GM18511 (cell line): Measurements from ENCODE around the gene FMNL1.
A peak's percentile ranks its signal among the peaks of the same experiment; 100 is the strongest.
"Not testable (repeated sequence)": the region's sequence is repeated elsewhere in the genome, so short reads cannot be mapped to it uniquely, and the experiment has no call there.

Source experiments
- ATAC-seq: cut with Tn5 transposase; IDR thresholded peaks from one replicate; pipeline ENCODE4 v1.9.1; 2021; ENCODE audit warnings: mild to moderate bottlenecking, moderate library complexity; ENCODE audit not compliant: unreplicated experiment

The FMNL1 gene

DNA sequence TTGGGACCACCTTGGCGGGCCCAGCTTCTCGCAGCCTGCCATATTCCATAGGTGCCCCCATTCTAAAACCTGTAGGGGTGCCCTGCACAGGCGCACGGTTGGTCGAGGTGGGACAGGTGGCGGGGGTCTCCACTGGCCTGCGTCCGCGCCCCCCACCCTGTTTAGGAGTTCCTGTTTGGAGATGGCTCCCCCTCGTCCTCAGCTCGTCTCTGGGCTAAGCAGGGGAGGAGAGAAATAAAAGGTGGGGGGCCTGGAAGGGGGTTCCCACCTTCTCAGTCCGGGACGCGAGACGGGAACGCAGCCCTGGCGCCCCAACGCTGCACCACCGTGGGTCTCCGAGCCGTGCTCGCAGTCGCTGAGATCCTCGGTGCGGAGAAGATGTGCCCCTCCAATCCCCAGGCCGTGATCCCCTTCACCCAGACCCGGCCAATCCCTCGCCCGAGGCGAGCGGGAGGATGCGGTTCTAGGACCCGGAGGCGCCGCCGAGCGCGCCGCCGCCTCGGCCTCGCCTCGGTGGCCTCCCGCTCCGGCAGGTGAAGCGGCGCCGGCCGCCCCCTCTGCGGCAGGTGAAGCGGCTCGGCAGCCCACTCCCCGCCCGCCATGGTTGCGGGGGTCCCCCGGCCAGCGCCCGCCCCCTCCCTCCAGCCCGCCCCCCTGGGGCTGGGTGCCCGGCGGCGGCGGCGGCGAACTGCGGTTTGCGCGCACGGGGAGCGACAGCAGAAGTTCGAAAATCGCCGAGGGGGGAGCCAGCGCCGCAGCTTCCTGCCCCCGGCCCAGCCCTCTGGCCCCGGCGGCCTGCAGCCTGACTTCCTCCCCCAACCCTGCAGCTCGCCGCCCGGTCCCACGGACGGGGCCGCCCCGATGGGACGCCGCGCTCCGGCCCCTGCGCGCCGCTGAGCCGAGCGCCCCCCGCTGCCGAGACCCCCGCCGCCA lies at the start of gene FMNL1:
Gene FMNL1 (plus strand): TSS at position 805 of the 933 bp plus-strand sequence. CDS start 240 bp downstream, outside the sequence.
- no peak for ATAC-seq

DNA sequence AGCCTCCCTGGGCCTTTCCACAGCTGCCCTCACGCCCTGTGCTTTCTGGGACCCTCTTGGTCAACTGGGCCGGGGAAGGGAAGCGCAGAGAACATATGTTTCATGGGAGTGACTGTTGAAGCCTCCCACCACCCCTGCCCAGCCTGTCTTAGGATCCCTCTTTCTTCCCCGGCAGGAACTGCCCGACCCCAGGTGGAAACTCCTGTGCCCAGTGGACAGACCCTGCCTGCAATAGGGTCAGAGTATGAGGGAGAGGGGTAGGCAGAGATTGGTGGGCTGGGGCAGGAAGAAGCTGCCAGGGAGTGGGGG lies 49.5 kb upstream of the FMNL1 start:
- no peak for ATAC-seq

DNA sequence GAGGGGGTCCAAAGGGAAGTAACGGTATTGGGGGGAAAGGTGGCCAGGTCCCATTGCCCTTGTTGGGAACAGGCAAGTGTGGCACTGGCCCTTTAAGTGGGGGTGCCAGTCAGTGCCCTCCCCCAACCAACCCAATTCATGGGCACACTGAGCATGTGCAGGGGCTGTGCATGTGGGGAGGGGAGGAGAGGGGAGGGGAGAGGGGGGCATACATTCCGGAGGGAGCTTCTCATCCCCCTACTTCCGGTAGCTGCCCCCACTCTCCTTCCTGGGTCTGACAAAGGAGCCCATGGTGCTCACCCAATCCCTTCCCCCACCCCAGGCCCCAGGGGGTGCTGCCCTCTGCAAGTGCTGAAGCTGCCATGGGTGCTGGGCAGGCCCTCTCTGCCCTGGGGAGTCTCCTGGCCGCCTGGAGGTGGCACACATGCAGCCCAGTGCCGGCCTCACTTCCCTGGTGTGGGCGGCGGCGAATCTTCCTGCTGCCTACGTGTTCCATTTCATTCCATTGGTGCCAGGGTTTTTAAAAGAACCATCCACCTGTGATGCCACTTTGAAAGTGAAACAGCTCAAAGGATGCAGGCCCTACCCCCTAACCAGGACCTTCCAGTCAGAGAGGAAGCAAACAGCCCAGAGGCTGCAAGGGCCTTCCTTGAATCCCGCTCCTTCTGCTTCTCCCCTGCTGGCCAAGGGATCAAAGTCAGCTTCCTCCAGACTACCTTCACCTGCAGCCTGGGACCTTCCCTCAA lies 49.0 kb upstream of the FMNL1 start:
- ATAC-seq, result no peak

DNA sequence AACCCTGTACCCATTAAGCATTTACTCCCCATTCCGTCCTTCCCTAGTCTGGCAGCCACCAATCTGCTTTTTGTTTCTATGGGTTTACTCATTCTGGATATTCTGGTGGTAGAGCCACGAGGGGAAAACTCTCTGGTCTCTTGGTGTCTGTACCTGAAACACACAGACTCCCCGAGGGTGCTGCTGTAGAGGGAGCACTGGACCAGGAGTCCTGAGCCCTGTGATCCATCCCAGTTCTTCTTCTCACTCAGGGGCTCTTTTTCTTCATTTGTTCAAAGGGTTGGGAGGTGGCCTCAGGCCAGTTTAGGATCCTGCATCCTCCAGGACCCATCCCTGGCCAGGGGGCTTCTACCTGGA lies 45.9 kb upstream of the FMNL1 start:
- no peak for ATAC-seq

DNA sequence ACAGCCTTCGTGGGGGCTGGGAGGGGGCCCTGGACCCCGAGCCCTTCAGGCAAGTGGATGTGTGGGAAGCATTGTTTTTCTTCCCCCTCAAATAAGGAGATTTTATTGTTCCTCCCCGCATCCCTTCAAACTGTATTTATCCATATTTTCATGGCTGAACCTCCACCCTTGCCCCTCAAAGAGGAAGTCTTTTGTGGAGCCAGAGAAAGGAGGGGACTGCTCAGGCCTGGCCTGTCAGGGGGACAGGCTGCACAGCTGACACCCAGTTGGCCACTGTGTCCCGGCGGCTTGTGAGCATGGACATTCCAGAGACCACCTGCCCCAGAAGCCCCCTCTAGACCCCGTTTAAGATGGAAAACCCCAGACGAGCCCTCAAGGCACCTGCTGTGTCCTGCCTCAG lies 44.1 kb upstream of the FMNL1 start:
- ATAC-seq, result no peak

- no peak for ATAC-seq
Observed at GRCh38 chr17:45184144-45184543, 37.5 kb upstream of the FMNL1 start.

DNA sequence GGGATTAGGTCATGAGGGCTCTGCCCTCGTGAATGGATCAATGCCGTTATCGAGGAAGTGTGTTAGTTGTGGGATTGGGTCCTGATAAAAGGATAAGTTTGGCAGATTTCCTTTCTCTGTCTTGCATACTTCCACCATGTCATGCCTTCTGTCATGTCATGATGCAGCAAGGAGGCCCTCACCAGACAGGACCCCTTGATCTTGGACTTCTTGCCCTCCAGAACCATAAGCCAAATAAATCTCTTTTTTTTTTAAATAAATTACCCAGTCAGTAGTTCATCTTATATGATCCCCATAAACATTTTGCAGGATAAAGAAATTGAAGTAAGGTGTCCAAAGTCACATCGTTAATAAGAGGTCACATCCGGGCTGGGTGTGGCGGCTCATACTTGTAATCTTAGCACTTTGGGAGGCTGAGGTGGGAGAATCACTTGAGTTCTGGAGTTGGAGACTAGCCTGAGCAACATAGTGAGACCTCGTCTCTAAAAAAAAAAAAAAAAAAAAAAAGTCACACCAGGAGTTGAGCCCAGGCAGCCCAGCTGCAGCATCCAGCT lies 34.8 kb upstream of the FMNL1 start:
- ATAC-seq, result no peak

DNA sequence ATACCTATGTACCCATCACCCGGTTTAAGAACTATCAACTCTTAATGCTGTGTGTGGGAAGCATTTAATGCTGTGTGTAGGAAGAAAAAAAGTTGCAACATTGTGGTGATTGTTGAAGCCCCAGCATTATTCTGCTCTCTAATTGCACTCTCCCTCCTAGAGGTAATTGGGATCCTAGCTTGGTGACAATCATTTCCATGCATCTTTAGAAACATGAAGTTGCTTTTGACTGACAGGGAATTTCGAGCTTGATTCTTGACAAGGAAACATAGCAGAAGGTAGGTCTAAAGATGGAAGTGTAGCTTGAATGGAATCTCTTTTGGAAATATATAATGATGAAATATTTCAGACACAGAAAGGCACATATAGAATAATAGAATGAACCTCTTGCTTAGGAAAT lies 32.7 kb upstream of the FMNL1 start:
- ATAC-seq, result no peak

DNA sequence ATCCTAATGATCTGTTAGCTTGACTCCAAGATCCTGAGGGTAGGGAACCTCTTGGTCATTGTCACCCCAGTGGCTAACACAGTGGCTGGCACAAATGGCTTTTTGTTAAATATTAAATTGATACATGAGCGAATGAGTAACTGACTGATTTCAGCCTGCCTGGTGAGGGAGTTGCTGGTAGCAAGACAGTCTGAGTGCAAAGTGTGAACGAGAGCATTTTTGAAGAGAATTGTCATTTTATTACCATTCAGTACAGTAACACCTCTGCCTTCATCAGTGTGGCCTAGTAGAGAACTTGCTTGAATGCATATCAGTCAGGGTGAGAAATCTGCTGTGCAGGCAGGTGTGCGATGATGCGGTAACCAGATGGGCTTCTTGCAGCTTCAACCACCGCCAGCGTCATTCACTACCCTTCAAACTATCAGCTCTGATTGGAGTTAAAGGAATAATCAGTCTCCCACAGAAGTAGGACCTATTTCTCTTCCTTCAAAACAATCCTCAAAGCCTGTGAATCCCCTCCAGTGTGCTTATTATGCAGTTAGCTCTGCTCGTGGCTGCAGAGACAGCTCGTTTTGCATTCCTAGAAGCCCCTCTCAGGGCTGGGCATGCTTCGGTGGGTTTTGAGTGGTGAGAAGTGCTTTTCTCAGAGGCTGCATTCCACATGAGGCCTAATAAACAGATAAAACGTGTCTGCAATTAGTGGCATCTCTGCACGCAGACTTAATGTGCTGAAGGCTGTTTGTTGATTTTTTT lies 31.0 kb upstream of the FMNL1 start:
- ATAC-seq, result no peak

DNA sequence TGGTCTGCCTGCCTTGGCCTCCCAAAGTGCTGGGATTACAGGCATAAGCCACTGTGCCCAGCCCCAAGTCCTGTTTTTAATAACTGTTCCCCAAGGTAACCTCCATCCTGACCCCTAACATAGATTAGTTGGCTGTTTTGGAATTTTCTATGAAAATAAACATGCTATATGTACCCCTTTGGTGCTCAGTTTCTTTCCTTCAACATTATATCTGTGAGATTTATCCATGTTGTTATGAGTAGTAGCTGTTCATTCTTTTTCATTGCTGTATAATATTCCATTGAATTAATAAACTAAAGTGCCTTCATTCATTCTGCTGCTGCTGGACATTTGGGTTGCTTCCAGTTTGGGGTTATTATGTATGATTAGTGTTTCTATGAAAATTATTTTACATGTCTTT lies 26.3 kb upstream of the FMNL1 start:
- no peak for ATAC-seq

DNA sequence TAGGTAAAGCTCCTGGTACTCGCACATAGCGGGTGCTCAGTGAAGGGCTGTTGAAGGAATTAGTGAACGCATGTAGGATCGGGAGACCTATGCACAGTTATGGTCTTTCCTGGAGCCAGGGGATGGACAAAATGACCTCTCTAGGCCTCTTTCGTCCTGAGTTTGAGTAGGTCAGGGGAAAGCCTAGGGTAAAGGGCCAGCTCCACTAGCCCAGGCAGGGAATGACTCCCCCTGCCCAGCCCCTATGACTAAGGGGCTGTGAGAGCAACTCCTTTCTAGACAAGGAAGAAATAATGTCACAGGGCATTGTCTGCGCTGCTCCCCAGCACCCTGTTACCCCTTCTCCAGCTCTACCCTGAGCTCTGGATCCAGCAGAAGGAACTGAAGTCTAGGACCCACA lies 24.6 kb upstream of the FMNL1 start:
- no peak for ATAC-seq

DNA sequence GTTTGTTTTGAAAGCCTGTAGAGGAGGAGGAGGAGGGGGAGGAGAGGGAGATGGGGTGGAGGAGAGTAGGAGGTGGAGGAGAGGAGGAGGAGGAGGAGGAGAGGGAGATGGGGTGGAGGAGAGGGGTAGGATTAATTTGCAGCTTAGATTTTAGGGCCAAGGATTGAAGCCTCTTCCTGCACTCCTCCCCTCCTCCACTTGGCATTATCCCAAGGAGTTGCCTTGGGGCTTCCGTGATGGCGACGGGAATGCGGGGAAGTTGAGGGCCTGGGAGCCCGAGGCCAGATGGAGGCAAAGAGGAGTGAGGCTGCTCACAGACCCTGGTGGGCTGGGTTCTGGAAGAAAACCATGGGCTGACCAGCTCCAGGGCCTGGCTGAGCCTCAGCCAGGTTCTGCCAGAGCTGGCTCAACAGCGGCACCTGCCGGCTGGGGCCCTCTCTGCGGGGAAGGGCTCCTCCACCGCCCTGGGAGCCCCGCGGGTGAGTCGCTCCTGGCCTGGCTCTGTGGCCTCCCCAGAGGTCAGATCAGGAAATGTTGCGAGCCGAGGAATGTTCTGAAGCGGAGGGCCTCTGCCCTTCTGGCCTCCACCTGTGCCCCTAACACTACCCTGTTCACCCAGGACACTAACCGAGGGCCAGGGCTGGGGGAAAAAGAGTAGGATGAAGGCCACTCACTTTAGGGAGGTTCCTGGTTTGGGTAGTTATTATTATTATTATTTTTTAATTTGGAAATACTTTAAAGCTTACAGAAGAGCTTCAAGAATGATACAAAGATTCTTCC lies 23.9 kb upstream of the FMNL1 start:
- peak; percentile 80 for ATAC-seq

DNA sequence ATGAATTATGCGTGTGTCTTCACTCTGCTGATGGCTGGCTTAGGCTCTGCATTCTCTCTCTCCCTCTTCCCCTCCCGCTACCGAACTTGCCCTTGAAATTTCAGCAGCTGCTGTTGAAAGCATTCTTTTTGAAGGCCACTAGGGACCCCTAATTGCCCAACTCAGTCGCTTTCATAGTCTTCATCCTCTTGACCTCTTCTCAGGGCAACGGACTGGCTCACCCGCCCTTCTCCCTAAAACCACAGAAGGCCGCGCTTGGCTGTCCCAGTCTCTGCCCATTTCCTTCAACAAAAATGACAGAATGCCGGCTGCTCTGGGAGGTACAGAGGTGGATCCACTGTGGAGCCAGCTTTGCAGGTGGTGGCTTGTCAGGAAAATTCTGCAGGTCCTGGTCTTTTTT lies 21.0 kb upstream of the FMNL1 start:
- no peak for ATAC-seq

DNA sequence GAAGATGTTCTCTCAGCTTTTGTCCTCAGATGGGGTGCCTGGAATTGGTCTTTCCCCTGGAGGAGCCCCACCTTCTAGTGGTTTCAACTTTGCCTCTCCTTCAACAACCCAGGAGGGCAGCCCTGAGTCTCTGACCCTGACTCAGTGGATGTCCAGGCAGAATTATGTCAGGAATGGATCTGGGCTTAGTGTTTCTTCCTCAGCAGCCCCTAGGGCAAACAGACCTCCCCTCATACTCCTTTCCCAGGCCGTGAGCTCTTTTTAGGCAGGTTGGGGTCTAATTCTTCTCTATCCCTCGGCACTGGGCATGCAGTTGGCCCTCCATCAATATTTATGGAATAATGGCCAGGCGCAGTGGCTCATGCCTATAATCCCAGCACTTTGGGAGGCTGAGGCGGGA lies 20.2 kb upstream of the FMNL1 start:
- ATAC-seq, result no peak

DNA sequence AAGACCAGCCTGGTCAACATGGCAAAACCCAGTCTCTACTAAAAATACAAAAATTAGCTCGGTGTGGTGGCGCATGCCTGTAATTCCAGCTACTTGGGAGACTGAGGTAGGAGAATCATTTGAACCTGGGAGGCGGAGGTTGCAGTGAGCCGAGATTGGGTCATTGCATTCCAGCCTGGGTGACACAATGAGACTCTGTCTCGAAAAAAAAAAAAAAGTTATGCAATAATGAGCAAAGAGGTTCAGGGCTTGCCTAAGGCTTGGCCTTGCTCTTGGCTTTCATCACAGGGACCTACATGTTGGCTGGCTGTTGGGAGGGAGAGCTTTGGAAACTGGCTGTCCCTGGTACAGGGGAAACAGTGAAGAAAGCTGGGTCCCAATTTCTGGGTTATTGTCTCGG lies 19.8 kb upstream of the FMNL1 start:
- not testable (repeated sequence) for ATAC-seq

- ATAC-seq, result no peak
Observed at GRCh38 chr17:45218895-45219661, 2.6 kb upstream of the FMNL1 start.

GRCh38 chr17:45220079-45220478 lies 1.6 kb upstream of the FMNL1 start:
- ATAC-seq, result no peak

- no peak for ATAC-seq
Observed at GRCh38 chr17:45222014-45222288, 266 bp downstream of the FMNL1 start.

DNA sequence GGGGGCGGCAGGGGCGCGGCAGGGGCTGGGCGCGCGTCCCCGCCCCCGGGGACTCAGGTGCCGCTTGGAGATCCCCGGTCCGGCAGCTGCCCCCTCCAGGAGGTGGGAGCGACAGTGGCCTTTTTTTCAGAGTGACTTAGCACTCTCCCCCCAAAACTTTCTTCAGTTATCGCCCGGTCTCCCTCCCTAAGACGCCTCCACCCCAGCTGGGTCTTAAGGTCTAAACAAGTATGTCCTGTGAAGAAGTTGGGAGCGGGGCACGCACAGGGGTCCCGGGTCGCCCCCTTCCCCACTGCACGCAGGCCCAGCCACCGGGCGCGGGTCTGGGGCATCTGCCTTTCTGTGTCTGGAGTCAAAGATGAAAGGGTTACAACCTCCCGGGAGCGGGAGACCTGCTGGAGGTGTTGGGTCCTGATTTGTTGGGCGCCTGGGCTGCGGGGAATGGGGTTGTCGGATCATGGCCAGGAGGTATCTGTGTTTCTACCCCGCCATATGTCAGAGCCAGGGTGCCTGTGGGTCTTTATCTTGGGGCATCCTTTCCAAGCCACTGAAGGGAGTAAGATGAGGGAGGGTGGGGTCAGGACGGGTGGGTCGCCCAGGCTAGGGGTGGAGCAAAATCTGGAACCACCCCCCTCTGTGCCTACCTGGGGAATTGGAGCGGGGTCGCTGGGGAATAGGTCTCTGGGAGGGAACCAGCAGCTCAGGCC lies 757 bp downstream of the FMNL1 start:
- ATAC-seq, result no peak
